Measurements from ENCODE around the gene TNFRSF14.
"Not testable (repeated sequence)": the region's sequence is repeated elsewhere in the genome, so short reads cannot be mapped to it uniquely, and the experiment has no call there.

- not testable (repeated sequence) for TF ChIP-seq CTCF, POLR2A (IDR thresholded peaks at IDR 0.05)
These were observed 5.8 kb upstream of the TNFRSF14 start for GRCh38 chr1:2550309-2550861.

Measured in breast epithelium (tissue), 3 donors.